ENCODE measurements around the gene DDIT3. TPM values are rescaled to one million over a fixed set of nuclear protein-coding genes. Genes with fewer than 3 reads are reported as not detected.
"Not testable (repeated sequence)": the region's sequence is repeated elsewhere in the genome, so short reads cannot be mapped to it uniquely, and the experiment has no call there.

Gene DDIT3
- total and polyA plus RNA-seq, 2 of the 13 experiments (the other 11 are each of a cell fraction or from before 2014, with no cell fraction given): 27.5 to 48.7 TPM

- 99% methylated on average over 18 of the region's 48 CpGs for WGBS (ENCODE audit: low lambda C conversion rate)
- ATAC-seq; intact Hi-C loops (cut with micrococcal nuclease; ENCODE audit: unreplicated experiment); H3K9me3 ChIP-seq (ENCODE audit: low read length); H3K27me3 ChIP-seq (ENCODE audit: control insufficient read depth in 1 of 2, insufficient read depth in 2 of 2, low read length in 2 of 2); FAIRE-seq; H3K9ac ChIP-seq (ENCODE audit: insufficient read depth, low read depth, low read length); POLR2A ChIA-PET; BruUV-seq (replicated peaks); CTCF ChIA-PET (ENCODE audit: low intra/inter-chr PET ratio, low total read pairs); H3K4me3 ChIP-seq (replicated peaks in 1 of 3; ENCODE audit: insufficient read depth in 1 of 3, low read depth in 2 of 3, low read length in 3 of 3); H3K79me2 ChIP-seq (ENCODE audit: insufficient read depth, low read length); in situ Hi-C loops (cut with HindIII; ENCODE audit: extremely low pct_ligation_motif_present, low pct_unique_long_range_greater_than_20kb); DNase-seq (ENCODE audit: low spot score); H3K27ac ChIP-seq (ENCODE audit: extremely low read length, insufficient read depth, low read length); H3K4me2 ChIP-seq (ENCODE audit: low read depth, low read length); H2AFZ ChIP-seq (ENCODE audit: low read length); H4K20me1 ChIP-seq (ENCODE audit: insufficient read depth, low read length): not testable (repeated sequence)
- peak; percentile 56 for TF ChIP-seq RBFOX2 (IDR thresholded peaks at IDR 0.05; ENCODE audit: low read depth, low read length)
- H3K4me1 ChIP-seq (ENCODE audit: insufficient read depth, low read length): peaks cover 13% of the 10 kb centered on the region
- H3K36me3 ChIP-seq (replicated peaks in 1 of 2; ENCODE audit: control insufficient read depth in 1 of 2, insufficient read depth in 2 of 2, low read length in 2 of 2): peaks cover 23 to 49% of the 10 kb centered on the region in 2 experiments
Observed at GRCh38 chr12:57495051-57495701, 25.1 kb downstream of the DDIT3 start.

GRCh38 chr12:57491393-57492280 lies 28.7 kb downstream of the DDIT3 start:
- peaks cover 23% of the 10 kb centered on the region for H3K79me2 ChIP-seq (ENCODE audit: insufficient read depth, low read length)
- POLR2A ChIA-PET: interaction anchor here (0.8 to 3.4 kb wide), 3 partner anchors 10 to 36 kb away, joined by 3 to 15 read pairs (median 4); partner anchors contain the start of genes DDIT3 and INHBE
- peak; percentile 71 for ATAC-seq

More at GRCh38 chr12:57491393-57492280, 28.7 kb downstream of the DDIT3 start:
- CTCF ChIA-PET (ENCODE audit: low intra/inter-chr PET ratio, low total read pairs): interaction anchor here (1.1 kb wide), 1 partner anchor 131 kb away, joined by 3 read pairs; no protein-coding TSS in a partner anchor
- no peak overlapping the region for H2AFZ ChIP-seq (ENCODE audit: low read length)
- H4K20me1 ChIP-seq (ENCODE audit: insufficient read depth, low read length): peaks cover 8% of the 10 kb centered on the region
- intact Hi-C loops (cut with micrococcal nuclease; ENCODE audit: unreplicated experiment): no loop called here
- in situ Hi-C loops (cut with HindIII; ENCODE audit: extremely low pct_ligation_motif_present, low pct_unique_long_range_greater_than_20kb): no loop called here
- no peak for TF ChIP-seq ZNF749 (CRISPR knock-in tag; IDR thresholded peaks at IDR 0.05; ENCODE audit: borderline replicate concordance)
- no peak for TF ChIP-seq ATF6 (CRISPR knock-in tag; conservative IDR thresholded peaks at IDR 0.05)
- TF ChIP-seq SAP130 (CRISPR knock-in tag; IDR thresholded peaks at IDR 0.05; ENCODE audit: low read depth): 0 out of 2 replicates have a peak, but pooled peaks have one; percentile 16
- no peak for TF ChIP-seq ZNF883 (CRISPR knock-in tag; IDR thresholded peaks at IDR 0.05; ENCODE audit: not compliant biosample characterization)
- no peak for TF ChIP-seq ZNF367 (CRISPR knock-in tag; IDR thresholded peaks at IDR 0.05; ENCODE audit: borderline replicate concordance)
- no peak for TF ChIP-seq RBM39 (IDR thresholded peaks at IDR 0.05; ENCODE audit: low read depth, low read length, poor library complexity, severe bottlenecking)
- TSS peak; percentile 22 for BruUV-seq (replicated peaks)
- DNase-seq (ENCODE audit: low spot score) (peak; percentile 44), FAIRE-seq (peak; percentile 88)
- H3K4me1 ChIP-seq (ENCODE audit: insufficient read depth, low read length): peaks cover 28% of the 10 kb centered on the region
- H3K9ac ChIP-seq (ENCODE audit: insufficient read depth, low read depth, low read length): no peak overlapping the region
- H3K9me3 ChIP-seq (ENCODE audit: low read length): no peaks in the 10 kb centered on the region
- H3K27ac ChIP-seq (ENCODE audit: extremely low read length, insufficient read depth, low read length): peak overlapping the region; percentile 1
- H3K4me2 ChIP-seq (ENCODE audit: low read depth, low read length): no peak overlapping the region
- peaks cover 0 to 4% of the 10 kb centered on the region in 2 experiments; a peak in 1 of 5 replicates for H3K27me3 ChIP-seq (ENCODE audit: control insufficient read depth in 1 of 2, insufficient read depth in 2 of 2, low read length in 2 of 2)
- WGBS (ENCODE audit: low lambda C conversion rate): 86% methylated on average over 15 of the region's 15 CpGs
- peaks cover 19 to 39% of the 10 kb centered on the region in 2 experiments for H3K36me3 ChIP-seq (replicated peaks in 1 of 2; ENCODE audit: control insufficient read depth in 1 of 2, insufficient read depth in 2 of 2, low read length in 2 of 2)
- H3K4me3 ChIP-seq (replicated peaks in 1 of 3; ENCODE audit: insufficient read depth in 1 of 3, low read depth in 2 of 3, low read length in 3 of 3): no peak overlapping the region

All from HepG2 (cell line).